Epithelial cell of proximal tubule (primary cell): Measurements from ENCODE around the gene GINS2. TPM values are rescaled to one million over a fixed set of nuclear protein-coding genes. Genes with fewer than 3 reads are reported as not detected.

Source experiments
- DNase-seq: peaks from one replicate; pipeline ENCODE4 v3.0.0-alpha.2; 2011; ENCODE audit warnings: low read depth
- H3K4me3 ChIP-seq: 2 replicates; pipeline ENCODE4 v1.5.1; 2011; ENCODE audit warnings: low read depth, mild to moderate bottlenecking, low read length
- CTCF ChIP-seq: conservative IDR thresholded peaks from 2 replicates; pipeline ENCODE4 v1.5.1; 2012; ENCODE audit warnings: low read depth, mild to moderate bottlenecking, low read length
- total RNA-seq: library from RNA; depleted of rRNA; stranded (reverse); fragments of >200 nt; gene quantifications from 2 replicates; pipeline ENCODE4 v1.2.3, GENCODE V29; 2015

GINS2 gene
- total RNA-seq, 1 donor from 2014 or later, result 40.2 TPM

- DNase-seq, result no peak
- H3K4me3 ChIP-seq, result no peak overlapping the region
- TF ChIP-seq CTCF, result no peak
Measured at GRCh38 chr16:85665373-85665740, 23.4 kb downstream of the GINS2 start.

GRCh38 chr16:85664580-85665372 is 24.0 kb downstream of the GINS2 start:
- DNase-seq, result no peak
- no peak overlapping the region for H3K4me3 ChIP-seq
- no peak for TF ChIP-seq CTCF

- no peak for DNase-seq
- TF ChIP-seq CTCF, result no peak
- H3K4me3 ChIP-seq, result no peak overlapping the region
Measured at GRCh38 chr16:85663891-85664321, 24.8 kb downstream of the GINS2 start.

- no peak overlapping the region for H3K4me3 ChIP-seq
- no peak for DNase-seq
- TF ChIP-seq CTCF, result no peak
Measured at GRCh38 chr16:85662976-85663830, 25.6 kb downstream of the GINS2 start.

GRCh38 chr16:85662482-85662812 is 26.3 kb downstream of the GINS2 start:
- no peak overlapping the region for H3K4me3 ChIP-seq
- no peak for TF ChIP-seq CTCF

GRCh38 chr16:85661740-85662481 is 26.8 kb downstream of the GINS2 start:
- no peak for DNase-seq
- no peak overlapping the region for H3K4me3 ChIP-seq
- no peak for TF ChIP-seq CTCF

More at GRCh38 chr16:85662482-85662812, 26.3 kb downstream of the GINS2 start:
- no peak for DNase-seq
